ENCODE measurements around the gene ZCCHC9.

DNA sequence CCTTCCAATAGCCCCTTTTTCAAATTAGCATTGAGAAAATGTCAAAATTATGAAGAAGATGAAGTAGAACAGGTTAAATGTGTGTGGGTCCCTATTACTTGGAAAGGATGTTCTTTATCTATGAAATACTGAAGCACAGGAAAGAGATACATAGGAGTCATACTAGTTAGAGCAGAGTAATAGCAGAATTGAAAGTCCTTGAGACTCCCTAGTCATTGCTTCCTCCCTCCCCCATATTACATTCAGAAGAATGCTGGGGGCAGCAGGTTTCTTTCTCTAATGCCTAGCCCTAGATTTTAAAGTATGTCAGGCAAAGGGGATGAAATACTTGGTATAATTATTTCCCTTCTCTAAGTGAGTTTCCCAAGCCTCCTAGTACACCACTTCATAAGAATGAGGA lies 4.4 kb downstream of the ZCCHC9 start:
- TF ChIP-seq CTCF (IDR thresholded peaks at IDR 0.05): no peak
- no peak for TF ChIP-seq POLR2A (IDR thresholded peaks at IDR 0.05)
- TF ChIP-seq EP300 (IDR thresholded peaks at IDR 0.05): no peak

Data from ovary (tissue), 3 donors.